Breast epithelium (tissue), 4 donors: ENCODE data around the gene ICOS. TPM values are rescaled to one million over a fixed set of nuclear protein-coding genes. Genes with fewer than 3 reads are reported as not detected.
A peak's percentile ranks its signal among the peaks of the same experiment; 100 is the strongest.

Source experiments
- DNase-seq, 2 donors: peaks; one replicate each; pipeline ENCODE4 v3.0.0-alpha.2; 2019; ENCODE audit warnings: low spot score in 2 of 2
- H3K27ac ChIP-seq, 2 donors: fragments of 200-600 bp; sonication (generic) in 1 of 2; one replicate each; pipeline ENCODE4 v1.5.1; 2016 to 2019; ENCODE audit warnings: mild to moderate bottlenecking in 1 of 2
- H3K27me3 ChIP-seq, 2 donors: fragments of 200-600 bp; sonication (generic) in 1 of 2; one replicate each; pipeline versions ENCODE4 v1.5.1 to v1.6.0; 2017 to 2019; ENCODE audit warnings: control low read depth in 1 of 2, mild to moderate bottlenecking in 1 of 2
- H3K36me3 ChIP-seq: fragments of 200-600 bp; one replicate; pipeline ENCODE4 v1.5.1; 2019
- H3K4me1 ChIP-seq, 2 donors: fragments of 200-600 bp; sonication (generic); one replicate each; pipeline ENCODE4 v1.5.1; 2016 to 2019; ENCODE audit warnings: control low read depth in 1 of 2
- H3K4me3 ChIP-seq, 3 donors: fragments of 200-600 bp; sonication (generic); 1 replicate in 2 of 3; 2 replicates in 1 of 3; pipeline ENCODE4 v1.5.1; 2016 to 2019; ENCODE audit warnings: mild to moderate bottlenecking in 3 of 3, moderate library complexity in 2 of 3
- H3K9me3 ChIP-seq, 2 donors: fragments of 200-600 bp; sonication (generic) in 1 of 2; one replicate each; pipeline ENCODE4 v1.5.1; 2016 to 2019; ENCODE audit warnings: control low read depth in 1 of 2
- POLR2A ChIP-seq: fragments of 450-650 bp; IDR thresholded peaks from one replicate; pipeline ENCODE4 v1.6.1; 2016; ENCODE audit warnings: antibody characterized with exemption, mild to moderate bottlenecking, moderate library complexity
- POLR2AphosphoS5 ChIP-seq, 3 donors: sonication (generic); formaldehyde crosslinking; IDR thresholded peaks; one replicate each; pipeline ENCODE4 v1.6.1; 2017; ENCODE audit warnings: antibody characterized with exemption in 3 of 3
- intact Hi-C: fragments of 100-400 bp; cut with DNase I; formaldehyde crosslinking; loops from one replicate; pipeline ENCODE4 v1.15.1; 2023; ENCODE audit warnings: low total_unique reads
- total RNA-seq, 3 donors: library from RNA; depleted of rRNA; stranded (reverse); fragments of >200 nt; gene quantifications; one replicate each; pipeline ENCODE4 v1.1.0, GENCODE V29; 2016
- TF ChIP-seq, protein P1 (sequence below), 3 donors: fragments of 450-650 bp; IDR thresholded peaks; one replicate each; pipeline ENCODE4 v1.5.1; 2016 to 2017; ENCODE audit warnings: antibody characterized with exemption in 3 of 3, mild to moderate bottlenecking in 3 of 3, moderate library complexity in 3 of 3

Gene ICOS
- total RNA-seq, 3 donors from 2014 or later: 0.33 to 0.64 (median 0.59) TPM

DNA sequence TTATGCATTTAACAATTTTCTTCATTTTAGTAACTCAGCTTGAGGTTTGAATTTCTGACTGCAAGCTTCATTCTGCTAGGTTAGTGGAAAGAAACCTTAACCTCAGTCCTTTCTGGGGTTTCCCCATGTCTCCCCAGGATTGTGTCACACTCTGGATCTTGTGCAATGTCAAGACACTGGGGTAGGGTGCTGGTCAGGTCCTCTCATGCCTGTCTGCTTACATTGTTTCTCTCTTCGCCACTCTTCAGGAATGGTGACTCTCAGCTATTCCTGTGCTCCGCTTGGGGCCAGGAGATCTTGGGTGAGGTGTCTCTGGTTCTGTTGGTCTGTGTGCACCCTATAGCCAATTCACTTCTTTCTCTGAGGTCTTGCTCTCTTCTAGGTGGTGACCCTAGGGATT lies 45.1 kb upstream of the ICOS start:
- H3K9me3 ChIP-seq: no peaks in the 10 kb centered on the region
- TF ChIP-seq, protein P1, sequence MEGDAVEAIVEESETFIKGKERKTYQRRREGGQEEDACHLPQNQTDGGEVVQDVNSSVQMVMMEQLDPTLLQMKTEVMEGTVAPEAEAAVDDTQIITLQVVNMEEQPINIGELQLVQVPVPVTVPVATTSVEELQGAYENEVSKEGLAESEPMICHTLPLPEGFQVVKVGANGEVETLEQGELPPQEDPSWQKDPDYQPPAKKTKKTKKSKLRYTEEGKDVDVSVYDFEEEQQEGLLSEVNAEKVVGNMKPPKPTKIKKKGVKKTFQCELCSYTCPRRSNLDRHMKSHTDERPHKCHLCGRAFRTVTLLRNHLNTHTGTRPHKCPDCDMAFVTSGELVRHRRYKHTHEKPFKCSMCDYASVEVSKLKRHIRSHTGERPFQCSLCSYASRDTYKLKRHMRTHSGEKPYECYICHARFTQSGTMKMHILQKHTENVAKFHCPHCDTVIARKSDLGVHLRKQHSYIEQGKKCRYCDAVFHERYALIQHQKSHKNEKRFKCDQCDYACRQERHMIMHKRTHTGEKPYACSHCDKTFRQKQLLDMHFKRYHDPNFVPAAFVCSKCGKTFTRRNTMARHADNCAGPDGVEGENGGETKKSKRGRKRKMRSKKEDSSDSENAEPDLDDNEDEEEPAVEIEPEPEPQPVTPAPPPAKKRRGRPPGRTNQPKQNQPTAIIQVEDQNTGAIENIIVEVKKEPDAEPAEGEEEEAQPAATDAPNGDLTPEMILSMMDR (IDR thresholded peaks at IDR 0.05): no peak
- no peak for TF ChIP-seq POLR2AphosphoS5 (IDR thresholded peaks at IDR 0.05)
- TF ChIP-seq POLR2A: no peak
- DNase-seq: no peak
- H3K4me3 ChIP-seq: no peak overlapping the region
- H3K27ac ChIP-seq: no peak overlapping the region
- no peaks in the 10 kb centered on the region for H3K27me3 ChIP-seq
- no peaks in the 10 kb centered on the region for H3K4me1 ChIP-seq
- intact Hi-C loops: no loop called here
- no peaks in the 10 kb centered on the region for H3K36me3 ChIP-seq

- no peaks in the 10 kb centered on the region for H3K36me3 ChIP-seq
- intact Hi-C loops: no loop called here
- DNase-seq: no peak
- H3K4me3 ChIP-seq: no peak overlapping the region
- H3K27ac ChIP-seq: no peak overlapping the region
- no peaks in the 10 kb centered on the region for H3K4me1 ChIP-seq
- TF ChIP-seq POLR2A (no peak), POLR2AphosphoS5 (IDR thresholded peaks at IDR 0.05) (no peak)
- TF ChIP-seq, protein P1 (IDR thresholded peaks at IDR 0.05): no peak
- no peaks in the 10 kb centered on the region for H3K27me3 ChIP-seq
- H3K9me3 ChIP-seq: no peaks in the 10 kb centered on the region
Measured at GRCh38 chr2:203892207-203892606, 44.4 kb upstream of the ICOS start.

- Histone ChIP-seq H3K4me3 (no peak overlapping the region), H3K27me3 (no peaks in the 10 kb centered on the region), H3K9me3 (no peaks in the 10 kb centered on the region), H3K27ac (no peak overlapping the region), H3K4me1 (no peaks in the 10 kb centered on the region), H3K36me3 (no peaks in the 10 kb centered on the region)
- peak in 1 of 2 donors; percentile 30 for DNase-seq
- TF ChIP-seq, protein P1 (IDR thresholded peaks at IDR 0.05): no peak
- peak in 1 of 3 donors; percentile 28 for TF ChIP-seq POLR2AphosphoS5 (IDR thresholded peaks at IDR 0.05)
- intact Hi-C loops: no loop called here
Measured at GRCh38 chr2:203893401-203893800, 43.2 kb upstream of the ICOS start.

GRCh38 chr2:203893840-203894239 lies 42.7 kb upstream of the ICOS start:
- intact Hi-C loops: no loop called here
- Histone ChIP-seq H3K9me3 (no peaks in the 10 kb centered on the region), H3K27me3 (no peaks in the 10 kb centered on the region), H3K4me3 (no peak overlapping the region), H3K27ac (no peak overlapping the region), H3K4me1 (no peaks in the 10 kb centered on the region), H3K36me3 (no peaks in the 10 kb centered on the region)
- DNase-seq: no peak
- no peak for TF ChIP-seq POLR2A
- TF ChIP-seq POLR2AphosphoS5 (IDR thresholded peaks at IDR 0.05): no peak

DNA sequence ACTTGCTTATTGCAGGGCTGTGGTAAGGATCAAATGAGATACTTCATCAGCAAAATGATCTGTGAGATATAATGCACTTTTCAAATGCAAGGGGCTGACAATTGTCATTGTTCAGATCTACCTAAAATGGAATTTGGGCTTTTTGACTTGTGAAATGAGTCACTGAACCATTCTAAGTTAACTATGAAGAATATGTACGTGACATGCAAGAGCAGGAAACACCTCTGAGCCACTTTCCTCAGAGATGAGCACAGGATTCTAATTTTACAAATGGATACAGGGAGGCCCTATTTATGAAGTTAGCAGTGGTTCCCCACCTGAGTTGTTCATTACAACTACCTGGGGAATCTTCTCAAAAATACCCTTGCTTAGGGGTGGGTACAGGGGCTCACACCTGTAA lies 42.3 kb upstream of the ICOS start:
- intact Hi-C loops: no loop called here
- Histone ChIP-seq H3K27ac (no peak overlapping the region), H3K4me3 (no peak overlapping the region), H3K9me3 (no peaks in the 10 kb centered on the region), H3K27me3 (no peaks in the 10 kb centered on the region), H3K4me1 (no peaks in the 10 kb centered on the region), H3K36me3 (no peaks in the 10 kb centered on the region)
- DNase-seq: no peak
- TF ChIP-seq POLR2A (no peak), POLR2AphosphoS5 (IDR thresholded peaks at IDR 0.05) (no peak)
- TF ChIP-seq, protein P1 (IDR thresholded peaks at IDR 0.05): no peak

DNA sequence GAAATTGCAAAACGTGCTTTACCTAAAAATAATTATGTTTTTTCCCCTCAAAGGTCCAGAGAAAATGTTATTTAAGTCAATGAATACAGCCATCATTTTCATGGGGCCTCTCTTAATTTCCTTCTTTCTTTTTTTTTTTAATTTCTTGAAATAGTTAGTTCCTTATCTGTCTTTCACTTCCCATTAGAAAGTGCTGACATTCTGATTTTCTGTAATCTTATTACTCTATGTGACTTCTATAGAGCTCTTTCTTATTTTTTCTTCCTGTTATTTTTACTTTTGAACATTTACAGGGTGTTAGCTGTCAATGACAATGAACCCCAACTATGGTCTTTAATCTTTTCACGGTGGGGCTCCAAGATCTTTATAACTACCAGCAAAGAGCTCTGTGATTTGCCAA lies 39.0 kb upstream of the ICOS start:
- Histone ChIP-seq H3K27ac (no peak overlapping the region), H3K36me3 (no peaks in the 10 kb centered on the region)
- intact Hi-C loops: no loop called here

More for the DNA sequence above, 39.0 kb upstream of the ICOS start:
- Histone ChIP-seq H3K4me3 (no peak overlapping the region), H3K9me3 (peaks cover 7 to 20% of the 10 kb centered on the region in 2 donors), H3K27me3 (no peaks in the 10 kb centered on the region), H3K4me1 (no peaks in the 10 kb centered on the region)
- TF ChIP-seq, protein P1 (IDR thresholded peaks at IDR 0.05): no peak
- TF ChIP-seq POLR2A (no peak), POLR2AphosphoS5 (IDR thresholded peaks at IDR 0.05) (no peak)
- no peak for DNase-seq
